Stimulated activated naive CD8-positive, alpha-beta T cell treated with anti-CD3 and anti-CD28 coated beads, Interleukin-15, Interleukin-2, amounts not matched to agents 100 ng/mL and 50 ng/mL, for 24 hours (primary cell): Measurements from ENCODE around the gene C1QTNF5.

ENCODE experiments used
- H3K27ac Mint-ChIP-seq: one replicate; pipeline ENCODE4 v1.8.0; 2021; ENCODE audit warnings: mild to moderate bottlenecking, mixed read lengths
- H3K27me3 Mint-ChIP-seq: one replicate; pipeline ENCODE4 v1.8.0; 2021; ENCODE audit warnings: mixed read lengths
- H3K36me3 Mint-ChIP-seq: one replicate; pipeline ENCODE4 v1.8.0; 2021; ENCODE audit warnings: low read depth, mixed read lengths
- H3K4me1 Mint-ChIP-seq: one replicate; pipeline ENCODE4 v1.8.0; 2021; ENCODE audit warnings: low read depth, mixed read lengths
- H3K4me3 Mint-ChIP-seq: one replicate; pipeline ENCODE4 v1.8.0; 2021; ENCODE audit warnings: mild to moderate bottlenecking, mixed read lengths
- H3K9me3 Mint-ChIP-seq: one replicate; pipeline ENCODE4 v1.8.0; 2021; ENCODE audit warnings: mixed read lengths

C1QTNF5 gene

GRCh38 chr11:119351232-119351631 is 10.5 kb upstream of the C1QTNF5 start:
- Mint-ChIP-seq H3K27ac (no peak overlapping the region), H3K4me3 (no peak overlapping the region), H3K4me1 (peaks cover 2% of the 10 kb centered on the region), H3K27me3 (peaks cover 38% of the 10 kb centered on the region), H3K9me3 (no peaks in the 10 kb centered on the region), H3K36me3 (no peaks in the 10 kb centered on the region)

- peaks cover 32% of the 10 kb centered on the region for H3K27me3 Mint-ChIP-seq
- no peaks in the 10 kb centered on the region for H3K4me1 Mint-ChIP-seq
- no peak overlapping the region for H3K4me3 Mint-ChIP-seq
- no peak overlapping the region for H3K27ac Mint-ChIP-seq
- no peaks in the 10 kb centered on the region for H3K9me3 Mint-ChIP-seq
- no peaks in the 10 kb centered on the region for H3K36me3 Mint-ChIP-seq
These were observed 9.6 kb upstream of the C1QTNF5 start for GRCh38 chr11:119350302-119350701.

GRCh38 chr11:119347940-119348605 is 7.4 kb upstream of the C1QTNF5 start:
- Mint-ChIP-seq H3K9me3 (no peaks in the 10 kb centered on the region), H3K36me3 (no peaks in the 10 kb centered on the region), H3K4me1 (no peaks in the 10 kb centered on the region), H3K27ac (no peak overlapping the region), H3K4me3 (no peak overlapping the region), H3K27me3 (peaks cover 24% of the 10 kb centered on the region)

GRCh38 chr11:119347242-119347641 is 6.6 kb upstream of the C1QTNF5 start:
- Mint-ChIP-seq H3K27me3 (peaks cover 18% of the 10 kb centered on the region), H3K27ac (no peak overlapping the region)

GRCh38 chr11:119346605-119347004 is 5.9 kb upstream of the C1QTNF5 start, which contains the start of gene MFRP:
Gene MFRP, minus strand, starts transcription at chr11:119346705. Its CDS starts 192 bp downstream, at chr11:119346513.
- Mint-ChIP-seq H3K4me1 (no peaks in the 10 kb centered on the region), H3K27ac (no peak within 1 kb of the TSS), H3K27me3 (peaks cover 18% of the 10 kb centered on the region), H3K9me3 (no peaks in the 10 kb centered on the region), H3K4me3 (no peak within 1 kb of the TSS), H3K36me3 (no peaks in the 10 kb centered on the region)

More at GRCh38 chr11:119347242-119347641, 6.6 kb upstream of the C1QTNF5 start:
- Mint-ChIP-seq H3K9me3 (no peaks in the 10 kb centered on the region), H3K4me3 (no peak overlapping the region), H3K36me3 (no peaks in the 10 kb centered on the region), H3K4me1 (no peaks in the 10 kb centered on the region)

GRCh38 chr11:119345685-119346084 is 5.0 kb upstream of the C1QTNF5 start:
- H3K36me3 Mint-ChIP-seq = no peaks in the 10 kb centered on the region
- H3K27me3 Mint-ChIP-seq = peaks cover 18% of the 10 kb centered on the region
- H3K4me3 Mint-ChIP-seq = no peak overlapping the region
- no peaks in the 10 kb centered on the region for H3K9me3 Mint-ChIP-seq
- peaks cover 6% of the 10 kb centered on the region for H3K4me1 Mint-ChIP-seq
- H3K27ac Mint-ChIP-seq = no peak overlapping the region

GRCh38 chr11:119344291-119345010 is 3.8 kb upstream of the C1QTNF5 start:
- Mint-ChIP-seq H3K27me3 (peaks cover 19% of the 10 kb centered on the region), H3K4me1 (peaks cover 6% of the 10 kb centered on the region), H3K4me3 (no peak overlapping the region), H3K27ac (no peak overlapping the region), H3K9me3 (no peaks in the 10 kb centered on the region), H3K36me3 (no peaks in the 10 kb centered on the region)

- Mint-ChIP-seq H3K27me3 (peaks cover 24% of the 10 kb centered on the region), H3K9me3 (no peaks in the 10 kb centered on the region), H3K27ac (no peak overlapping the region), H3K4me3 (no peak overlapping the region), H3K36me3 (no peaks in the 10 kb centered on the region), H3K4me1 (peaks cover 10% of the 10 kb centered on the region)
These were observed 3.0 kb upstream of the C1QTNF5 start for GRCh38 chr11:119343726-119344125.

GRCh38 chr11:119342362-119343130 is 1.9 kb upstream of the C1QTNF5 start:
- H3K4me3 Mint-ChIP-seq = no peak overlapping the region

GRCh38 chr11:119342023-119342300 is 1.3 kb upstream of the C1QTNF5 start:
- Mint-ChIP-seq H3K27me3 (peaks cover 29% of the 10 kb centered on the region), H3K4me3 (no peak overlapping the region), H3K4me1 (peaks cover 17% of the 10 kb centered on the region), H3K27ac (no peak overlapping the region), H3K36me3 (peaks cover 7% of the 10 kb centered on the region), H3K9me3 (no peaks in the 10 kb centered on the region)

More at GRCh38 chr11:119342362-119343130, 1.9 kb upstream of the C1QTNF5 start:
- no peak overlapping the region for H3K27ac Mint-ChIP-seq
- H3K9me3 Mint-ChIP-seq = no peaks in the 10 kb centered on the region
- H3K4me1 Mint-ChIP-seq = peaks cover 17% of the 10 kb centered on the region
- H3K36me3 Mint-ChIP-seq = peaks cover 2% of the 10 kb centered on the region
- H3K27me3 Mint-ChIP-seq = peaks cover 29% of the 10 kb centered on the region

GRCh38 chr11:119341222-119342022 is 739 bp upstream of the C1QTNF5 start:
- H3K27me3 Mint-ChIP-seq = peaks cover 29% of the 10 kb centered on the region
- H3K9me3 Mint-ChIP-seq = no peaks in the 10 kb centered on the region
- H3K27ac Mint-ChIP-seq = no peak overlapping the region
- no peak overlapping the region for H3K4me3 Mint-ChIP-seq
- peaks cover 11% of the 10 kb centered on the region for H3K36me3 Mint-ChIP-seq
- H3K4me1 Mint-ChIP-seq = peaks cover 22% of the 10 kb centered on the region

GRCh38 chr11:119339589-119340334 is 921 bp downstream of the C1QTNF5 start:
- Mint-ChIP-seq H3K9me3 (no peaks in the 10 kb centered on the region), H3K4me1 (peaks cover 36% of the 10 kb centered on the region), H3K36me3 (peaks cover 16% of the 10 kb centered on the region), H3K27me3 (peaks cover 24% of the 10 kb centered on the region), H3K27ac (no peak overlapping the region), H3K4me3 (peak overlapping the region; percentile 59)

- Mint-ChIP-seq H3K4me3 (peak overlapping the region; percentile 59), H3K27me3 (peaks cover 24% of the 10 kb centered on the region), H3K27ac (no peak overlapping the region), H3K36me3 (peaks cover 16% of the 10 kb centered on the region), H3K9me3 (no peaks in the 10 kb centered on the region), H3K4me1 (peaks cover 38% of the 10 kb centered on the region)
These were observed 1.6 kb downstream of the C1QTNF5 start for GRCh38 chr11:119338965-119339588.
